ENCODE data around the gene NR2C2. TPM values are rescaled to one million over a fixed set of nuclear protein-coding genes. Genes with fewer than 3 reads are reported as not detected.
A peak's percentile ranks its signal among the peaks of the same experiment; 100 is the strongest.

The NR2C2 gene
- total and polyA plus RNA-seq, 10 of the 15 experiments (the other 5 are each of a cell fraction or from before 2014, with no cell fraction given), result 2.7 to 30.3 (median 18.3) TPM

DNA sequence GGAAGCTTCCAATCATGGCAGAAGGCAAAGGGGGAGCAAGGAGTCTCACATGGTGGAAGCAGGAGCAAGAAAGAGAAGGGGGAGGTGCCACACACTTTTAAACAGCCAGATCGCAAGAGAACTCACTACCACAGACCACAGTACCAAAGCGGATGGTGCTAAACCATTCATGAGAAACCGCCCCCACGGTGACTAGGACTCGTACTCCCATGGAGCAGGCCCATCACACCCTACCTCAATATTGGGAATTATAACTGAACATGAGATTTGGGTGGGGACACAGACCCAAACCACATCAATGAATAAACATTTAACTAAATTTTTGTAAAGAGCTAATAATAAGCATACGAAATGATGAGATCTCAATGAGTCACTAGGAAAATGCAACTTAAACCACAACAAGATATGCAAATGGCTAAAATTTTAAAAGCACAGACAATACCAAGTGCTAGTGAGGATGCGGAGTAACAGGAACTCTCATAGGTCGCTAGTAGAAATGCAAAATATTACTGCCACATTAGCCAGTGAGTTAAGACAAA lies 107.7 kb downstream of the NR2C2 start (continued):
- TF ChIP-seq SREBF2 (IDR thresholded peaks at IDR 0.05; ENCODE audit: low read length), result 0 out of 2 replicates have a peak, but pooled peaks have one; percentile 30
- TF ChIP-seq POLR2AphosphoS5 (IDR thresholded peaks at IDR 0.05; ENCODE audit: low read length), result no peak
- TF ChIP-seq GABPA (IDR thresholded peaks at IDR 0.05; ENCODE audit: low read depth), result no peak
- TF ChIP-seq, protein P1, sequence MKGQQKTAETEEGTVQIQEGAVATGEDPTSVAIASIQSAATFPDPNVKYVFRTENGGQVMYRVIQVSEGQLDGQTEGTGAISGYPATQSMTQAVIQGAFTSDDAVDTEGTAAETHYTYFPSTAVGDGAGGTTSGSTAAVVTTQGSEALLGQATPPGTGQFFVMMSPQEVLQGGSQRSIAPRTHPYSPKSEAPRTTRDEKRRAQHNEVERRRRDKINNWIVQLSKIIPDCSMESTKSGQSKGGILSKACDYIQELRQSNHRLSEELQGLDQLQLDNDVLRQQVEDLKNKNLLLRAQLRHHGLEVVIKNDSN (IDR thresholded peaks at IDR 0.05; ENCODE audit: borderline replicate concordance, extremely low read length, insufficient read depth, low read depth, low read length), result no peak

- Histone ChIP-seq H3K9ac (ENCODE audit: control insufficient read depth, insufficient read depth, low read length) (no peak overlapping the region), H3K79me2 (ENCODE audit: control insufficient read depth, insufficient read depth, low read length) (peaks cover 37% of the 10 kb centered on the region), H3K4me3 (no peak overlapping the region), H4K20me1 (ENCODE audit: control insufficient read depth, insufficient read depth) (no peaks in the 10 kb centered on the region), H3K4me1 (ENCODE audit: control insufficient read depth, insufficient read depth, low read length) (peaks cover 22% of the 10 kb centered on the region), H3K27ac (ENCODE audit: control insufficient read depth, insufficient read depth) (no peak overlapping the region), H3K36me3 (ENCODE audit: control insufficient read depth in 2 of 2, insufficient read depth in 2 of 2, low read length in 1 of 2) (peaks cover 20 to 25% of the 10 kb centered on the region in 2 experiments), H3K9me3 (replicated peaks; ENCODE audit: control insufficient read depth, insufficient read depth, low read length) (peaks cover 17% of the 10 kb centered on the region), H3K27me3 (replicated peaks in 1 of 2; ENCODE audit: control insufficient read depth in 2 of 2, insufficient read depth in 2 of 2, low read length in 1 of 2) (no peaks in the 10 kb centered on the region), H2AFZ (ENCODE audit: control insufficient read depth, low read depth, low read length) (no peak overlapping the region), H3K4me2 (ENCODE audit: control insufficient read depth, insufficient read depth) (no peak overlapping the region)
- WGBS (ENCODE audit: insufficient coverage, insufficient replicate concordance, low lambda C conversion rate, missing lambda C conversion rate), result 96% methylated on average over 19 of the region's 19 CpGs
- DNase-seq (ENCODE audit: low read depth, low spot score) (no peak), ATAC-seq (no peak), FAIRE-seq (no peak)
- TF ChIP-seq HDAC6 (IDR thresholded peaks at IDR 0.05; ENCODE audit: unreplicated experiment) (no peak), SPI1 (IDR thresholded peaks at IDR 0.05; ENCODE audit: borderline replicate concordance, insufficient read depth, low read depth, low read length) (no peak), MAX (IDR thresholded peaks at IDR 0.05; ENCODE audit: low read depth, low read length) (no peak), HCFC1 (IDR thresholded peaks at IDR 0.05; ENCODE audit: low read length) (no peak), FOXM1 (IDR thresholded peaks at IDR 0.05; ENCODE audit: low read depth, low read length) (no peak), POLR2A (IDR thresholded peaks at IDR 0.05; ENCODE audit: low read depth, low read length) (0 out of 2 replicates have a peak, but pooled peaks have one; percentile 10)
- CTCF ChIA-PET, result interaction anchor here (0.6 kb wide), 2 partner anchors 109 to 216 kb away, joined by 3 read pairs; no protein-coding TSS in a partner anchor
- RAD21 ChIA-PET (ENCODE audit: unreplicated experiment), result no interaction called here
- in situ Hi-C loops (cut with MboI), result no loop called here
- intact Hi-C loops (cut with micrococcal nuclease; ENCODE audit: unreplicated experiment), result no loop called here
- POLR2A ChIA-PET, result no interaction called here
- SMC1A ChIA-PET (ENCODE audit: uncharacterized antibody, unreplicated experiment), result no interaction called here
- BruUV-seq (replicated peaks), result no TSS peak
Observed at GRCh38 chr3:15056676-15057404, 109.5 kb downstream of the NR2C2 start.
